ENCODE data around the gene TACC3. TPM values are rescaled to one million over a fixed set of nuclear protein-coding genes. Genes with fewer than 3 reads are reported as not detected.

The TACC3 gene
- total RNA-seq, 1 donor from 2014 or later, result 159 TPM

GRCh38 chr4:1793496-1793840 is 72.1 kb downstream of the TACC3 start:
- no peak for TF ChIP-seq CTCF (conservative IDR thresholded peaks at IDR 0.05)

GRCh38 chr4:1793940-1794808 is 72.9 kb downstream of the TACC3 start:
- Mint-ChIP-seq H3K27ac (ENCODE audit: unreplicated experiment) (no peak overlapping the region), H3K4me3 (peak overlapping the region; percentile 64), H3K9me3 (no peaks in the 10 kb centered on the region), H3K4me1 (no peaks in the 10 kb centered on the region), H3K27me3 (ENCODE audit: low read depth) (peaks cover 46% of the 10 kb centered on the region), H3K36me3 (ENCODE audit: low read depth) (no peaks in the 10 kb centered on the region)
- no peak for TF ChIP-seq CTCF (conservative IDR thresholded peaks at IDR 0.05)
- DNase-seq (ENCODE audit: low read depth, low spot score), result no peak

More at GRCh38 chr4:1793496-1793840, 72.1 kb downstream of the TACC3 start:
- Mint-ChIP-seq H3K36me3 (ENCODE audit: low read depth) (no peaks in the 10 kb centered on the region), H3K27me3 (ENCODE audit: low read depth) (peaks cover 51% of the 10 kb centered on the region), H3K9me3 (no peaks in the 10 kb centered on the region), H3K4me3 (no peak overlapping the region), H3K4me1 (no peaks in the 10 kb centered on the region), H3K27ac (ENCODE audit: unreplicated experiment) (no peak overlapping the region)
- DNase-seq (ENCODE audit: low read depth, low spot score), result no peak

Other genes with a start within 250 kb of the TACC3 start
- gene FAM53A, start 37.2 kb upstream of the TACC3 start, total RNA-seq, result 3.6 and 4.3 TPM in 2 replicates
- 60.2 and 64.8 TPM in 2 replicates for gene SLBP, start 9.2 kb upstream of the TACC3 start, total RNA-seq
- gene TMEM129, start 198 bp upstream of the TACC3 start, total RNA-seq, result 36.6 and 37.4 TPM in 2 replicates
- 42.5 and 48.1 TPM in 2 replicates for gene FGFR3, start 71.8 kb downstream of the TACC3 start, total RNA-seq
- gene LETM1, start 134.6 kb downstream of the TACC3 start, total RNA-seq, result 59.5 and 60.6 TPM in 2 replicates
- gene NSD2, start 149.9 kb downstream of the TACC3 start, total RNA-seq, result 269 and 274 TPM in 2 replicates

All from neural crest cell (in vitro differentiated cells).